ENCODE data around the gene GAL3ST2.

GRCh38 chr2:241835611-241836010 is 59.0 kb downstream of the GAL3ST2 start:
- no peak for TF ChIP-seq CTCF (IDR thresholded peaks at IDR 0.05)
- TF ChIP-seq POLR2A (IDR thresholded peaks at IDR 0.05), result no peak

Data from Peyer's patch (tissue), 4 donors.